K562 treated with DMSO at 1 percent for 48 hours (cell line): Measurements from ENCODE around the gene SPHK1. TPM values are rescaled to one million over a fixed set of nuclear protein-coding genes. Genes with fewer than 3 reads are reported as not detected.

Experiments
- total RNA-seq: library from RNA; unstranded; fragments of 300-600 nt; gene quantifications from 2 replicates; pipeline ENCODE4 v1.2.3, GENCODE V29; 2022; ENCODE audit warnings: low replicate concordance; ENCODE audit errors: extremely low read depth

The SPHK1 gene, protein sequence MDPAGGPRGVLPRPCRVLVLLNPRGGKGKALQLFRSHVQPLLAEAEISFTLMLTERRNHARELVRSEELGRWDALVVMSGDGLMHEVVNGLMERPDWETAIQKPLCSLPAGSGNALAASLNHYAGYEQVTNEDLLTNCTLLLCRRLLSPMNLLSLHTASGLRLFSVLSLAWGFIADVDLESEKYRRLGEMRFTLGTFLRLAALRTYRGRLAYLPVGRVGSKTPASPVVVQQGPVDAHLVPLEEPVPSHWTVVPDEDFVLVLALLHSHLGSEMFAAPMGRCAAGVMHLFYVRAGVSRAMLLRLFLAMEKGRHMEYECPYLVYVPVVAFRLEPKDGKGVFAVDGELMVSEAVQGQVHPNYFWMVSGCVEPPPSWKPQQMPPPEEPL
- not detected in 2 replicates for total RNA-seq

DNA sequence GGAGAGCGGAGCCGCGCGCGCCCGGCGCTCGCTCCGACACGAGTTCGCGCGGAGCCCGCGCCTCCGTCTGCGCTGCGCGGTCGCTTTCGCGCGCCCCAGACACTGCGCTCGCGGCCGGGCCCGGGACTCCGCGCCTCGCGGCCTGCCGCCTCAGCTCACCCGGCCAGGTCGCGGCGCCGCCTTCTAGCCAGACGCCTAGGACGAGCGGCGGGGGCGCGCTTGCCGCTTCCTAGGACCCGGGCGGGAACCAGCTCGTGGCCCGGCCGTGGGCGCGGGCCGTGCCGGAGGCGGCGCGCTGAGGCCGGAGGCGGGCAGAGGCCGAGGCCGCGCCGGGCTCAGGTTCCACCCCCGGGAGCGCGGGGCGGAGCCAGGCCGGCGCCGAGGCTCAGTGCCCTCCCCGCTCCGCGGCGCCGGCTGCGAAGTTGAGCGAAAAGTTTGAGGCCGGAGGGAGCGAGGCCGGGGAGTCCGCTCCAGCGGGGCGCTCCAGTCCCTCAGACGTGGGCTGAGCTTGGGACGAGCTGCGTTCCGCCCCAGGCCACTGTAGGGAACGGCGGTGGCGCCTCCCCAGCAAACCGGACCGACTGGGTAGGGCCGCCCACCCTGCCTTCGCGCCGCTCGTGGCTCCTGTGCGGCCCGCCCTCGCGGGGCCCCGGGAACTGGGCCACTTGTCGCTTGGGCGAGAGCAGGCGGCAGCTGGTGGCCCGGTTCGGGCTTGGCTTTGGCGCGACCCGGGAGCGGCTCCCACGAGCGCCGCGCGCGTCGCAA is at the start of gene SPHK1:
SPHK1 (plus strand) TSS at position 388 of the 765 bp plus-strand sequence. CDS start 1,036 bp downstream, outside the sequence.

GRCh38 chr17:76353599-76354316 is 30.7 kb upstream of the SPHK1 start, which contains the start of gene PRPSAP1:
PRPSAP1 (minus strand) TSS chr17:76353916; CDS start chr17:76353703, 213 bp downstream.

Other genes starting within 250 kb of the SPHK1 start
- gene FOXJ1, start 243.4 kb upstream of the SPHK1 start, total RNA-seq = not detected in 2 replicates
- not detected in 2 replicates for gene RNF157, start 144.1 kb upstream of the SPHK1 start, total RNA-seq
- gene UBALD2, start 119.3 kb upstream of the SPHK1 start, total RNA-seq = not detected in 2 replicates
- gene QRICH2, start 76.3 kb upstream of the SPHK1 start, total RNA-seq = not detected in 2 replicates
- not detected in 2 replicates for gene PRPSAP1, start 30.7 kb upstream of the SPHK1 start, total RNA-seq
- gene UBE2O, start 68.5 kb downstream of the SPHK1 start, total RNA-seq = not detected in 2 replicates
- gene AANAT, start 83.0 kb downstream of the SPHK1 start, total RNA-seq = not detected in 2 replicates
- not detected in 2 replicates for gene RHBDF2, start 116.8 kb downstream of the SPHK1 start, total RNA-seq
- not detected in 2 replicates for gene CYGB, start 153.1 kb downstream of the SPHK1 start, total RNA-seq
- gene PRCD, start 155.4 kb downstream of the SPHK1 start, total RNA-seq = not detected in 2 replicates
- not detected in 2 replicates for gene ST6GALNAC2, start 201.3 kb downstream of the SPHK1 start, total RNA-seq